Psoas muscle (tissue), 8 donors: Measurements from ENCODE around the gene WDHD1. TPM values are rescaled to one million over a fixed set of nuclear protein-coding genes. Genes with fewer than 3 reads are reported as not detected.

Experiments used
- ATAC-seq, 4 donors: fragments of 200-7000 bp; cut with Tn5 transposase; one replicate each; pipeline ENCODE4 v1.9.1; 2020; ENCODE audit warnings: moderate library complexity in 3 of 4, mild to moderate bottlenecking in 2 of 4
- DNase-seq, 2 donors: peaks; one replicate each; pipeline ENCODE4 v3.0.0-alpha.2; 2020
- H3K27ac ChIP-seq: fragments of 200-600 bp; one replicate; pipeline ENCODE4 v1.8.0; 2022
- H3K27me3 ChIP-seq, 3 donors: fragments of 200-600 bp in 1 of 3; one replicate each; pipeline versions ENCODE4 v1.6.1 to v1.8.0; 2013 to 2022; ENCODE audit warnings: low read length in 2 of 3, mild to moderate bottlenecking in 2 of 3, moderate library complexity in 1 of 3; ENCODE audit not compliant: insufficient read depth in 3 of 3
- H3K36me3 ChIP-seq, 2 donors: fragments of 200-600 bp in 1 of 2; one replicate each; pipeline versions ENCODE4 v1.6.1 to v1.8.0; 2013 to 2022; ENCODE audit warnings: low read depth in 1 of 2, mild to moderate bottlenecking in 1 of 2, moderate library complexity in 1 of 2; ENCODE audit not compliant: insufficient read depth in 1 of 2
- H3K4me1 ChIP-seq: fragments of 200-600 bp; one replicate; pipeline ENCODE4 v1.8.0; 2022
- H3K4me3 ChIP-seq: fragments of 200-600 bp; one replicate; pipeline ENCODE4 v1.8.0; 2022; ENCODE audit warnings: mild to moderate bottlenecking
- H3K9me3 ChIP-seq: fragments of 200-600 bp; one replicate; pipeline ENCODE4 v1.8.0; 2022
- WGBS, 3 donors: extraction: QIAGEN DNeasy Blood & Tissue Kit; methylation state at CpG; one replicate each; pipeline versions ENCODE4 v1.1.6 to v1.1.7; 2013; 5-methylcytosine and 5-hydroxymethylcytosine counted together
- intact Hi-C, 2 donors: fragments of 100-400 bp; cut with DNase I; formaldehyde crosslinking; loops; one replicate each; pipeline versions ENCODE4 v1.11.0 to v1.14.2; 2022
- polyA plus RNA-seq, 3 donors: library from polyadenylated mRNA; stranded (reverse); fragments of 200-250 nt; gene quantifications; one replicate each; pipeline ENCODE4 v1.2.3, GENCODE V29; 2013
- total RNA-seq, 4 donors: library from RNA; stranded (reverse); fragmentation: NEBNext Ultra II Directional in 2 of 4; extraction: Animal tissue kit (Norgen Biotek cat#: 25700) in 2 of 4; gene quantifications; one replicate each; pipeline versions ENCODE4 v1.2.1 to v1.2.4, GENCODE V29; 2021 to 2023
- TF ChIP-seq, protein P1 (sequence below): fragments of 200-600 bp; IDR thresholded peaks from one replicate; pipeline ENCODE4 v1.8.0; 2022; ENCODE audit warnings: antibody characterized with exemption
- donor health status: healthy with polysubstance abuse.
- donor health status: DM: no; HTN: no; CAD: no; lungs with moderate emphysema.
- donor health status: Bipolar disorder and iron deficiency.
- donor health status: healthy.
- donor health status: DM: yes; HTN: yes; CAD: no.
- donor health status: DM: no; HTN: no; CAD: no.
- donor health status: DM: no; HTN: no; CAD: no.
- donor health status: DM: yes; HTN: yes; CAD: no.

Gene WDHD1
- total and polyA plus RNA-seq, 7 donors: 0.55 to 2.0 (median 0.95) TPM

DNA sequence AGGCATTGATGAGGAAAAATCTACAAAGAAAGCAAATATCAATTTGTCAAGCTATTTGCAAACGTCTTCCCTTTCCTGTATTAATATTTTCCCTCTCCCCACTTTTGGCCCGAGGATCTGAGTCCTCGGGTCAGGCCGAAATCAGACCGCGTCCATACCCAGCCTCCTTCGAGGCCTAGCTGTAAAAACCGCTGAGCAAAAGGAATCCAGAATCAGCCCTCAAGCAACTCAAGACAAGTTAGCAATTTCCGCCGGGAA is 24.2 kb upstream of the WDHD1 start:
- ATAC-seq (no peak), DNase-seq (no peak)
- peaks cover 0 to 15% of the 10 kb centered on the region in 2 donors for H3K36me3 ChIP-seq
- intact Hi-C loops: loop anchor here in 1 of 2 donors (10.0 kb wide), 1 partner anchor 364 kb away; the partner anchor contains the start of gene ATG14
- no peaks in the 10 kb centered on the region for H3K27me3 ChIP-seq
- H3K4me1 ChIP-seq: peaks cover 11% of the 10 kb centered on the region
- 1% methylated on average over 10 of the region's 10 CpGs for WGBS, 3 donors
- H3K4me3 ChIP-seq: peak overlapping the region; percentile 97
- TF ChIP-seq, protein P1, sequence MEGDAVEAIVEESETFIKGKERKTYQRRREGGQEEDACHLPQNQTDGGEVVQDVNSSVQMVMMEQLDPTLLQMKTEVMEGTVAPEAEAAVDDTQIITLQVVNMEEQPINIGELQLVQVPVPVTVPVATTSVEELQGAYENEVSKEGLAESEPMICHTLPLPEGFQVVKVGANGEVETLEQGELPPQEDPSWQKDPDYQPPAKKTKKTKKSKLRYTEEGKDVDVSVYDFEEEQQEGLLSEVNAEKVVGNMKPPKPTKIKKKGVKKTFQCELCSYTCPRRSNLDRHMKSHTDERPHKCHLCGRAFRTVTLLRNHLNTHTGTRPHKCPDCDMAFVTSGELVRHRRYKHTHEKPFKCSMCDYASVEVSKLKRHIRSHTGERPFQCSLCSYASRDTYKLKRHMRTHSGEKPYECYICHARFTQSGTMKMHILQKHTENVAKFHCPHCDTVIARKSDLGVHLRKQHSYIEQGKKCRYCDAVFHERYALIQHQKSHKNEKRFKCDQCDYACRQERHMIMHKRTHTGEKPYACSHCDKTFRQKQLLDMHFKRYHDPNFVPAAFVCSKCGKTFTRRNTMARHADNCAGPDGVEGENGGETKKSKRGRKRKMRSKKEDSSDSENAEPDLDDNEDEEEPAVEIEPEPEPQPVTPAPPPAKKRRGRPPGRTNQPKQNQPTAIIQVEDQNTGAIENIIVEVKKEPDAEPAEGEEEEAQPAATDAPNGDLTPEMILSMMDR: no peak
- peak overlapping the region; percentile 100 for H3K27ac ChIP-seq
- no peaks in the 10 kb centered on the region for H3K9me3 ChIP-seq

DNA sequence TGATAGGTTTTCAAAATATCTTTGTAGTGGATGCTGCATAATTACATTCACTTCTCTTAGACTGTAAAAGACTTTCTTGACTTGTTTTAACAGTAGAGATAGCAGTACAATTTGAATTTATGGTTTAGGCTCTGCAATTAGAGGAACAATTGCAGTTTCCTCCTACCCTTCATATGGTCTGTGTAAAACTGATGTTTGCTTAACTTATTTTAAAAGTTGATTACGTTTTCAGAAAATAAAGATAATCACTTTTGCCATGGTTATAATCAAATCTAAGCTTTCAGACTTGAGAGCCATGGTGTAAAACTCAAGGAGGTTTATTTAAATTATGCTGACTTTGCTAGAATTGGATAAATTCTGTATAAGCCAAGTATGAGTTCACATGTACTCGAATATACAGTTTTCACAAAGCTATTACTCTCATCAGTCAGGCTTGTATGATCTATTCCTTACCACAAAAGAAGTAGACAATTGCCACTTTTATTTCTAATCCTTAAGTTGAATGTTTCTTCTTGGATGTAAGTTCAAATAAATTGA is 22.1 kb upstream of the WDHD1 start:
- H3K27me3 ChIP-seq: no peaks in the 10 kb centered on the region
- intact Hi-C loops: no loop called here
- peaks cover 11% of the 10 kb centered on the region for H3K4me1 ChIP-seq
- peaks cover 1 to 14% of the 10 kb centered on the region in 2 donors for H3K36me3 ChIP-seq
- H3K9me3 ChIP-seq: no peaks in the 10 kb centered on the region
- H3K27ac ChIP-seq: no peak overlapping the region
- no peak overlapping the region for H3K4me3 ChIP-seq
- DNase-seq: no peak
- no peak for ATAC-seq
- WGBS, 3 donors: 85 to 94% (median 87%) methylated on average over 2 of the region's 2 CpGs
- TF ChIP-seq, protein P1: no peak

DNA sequence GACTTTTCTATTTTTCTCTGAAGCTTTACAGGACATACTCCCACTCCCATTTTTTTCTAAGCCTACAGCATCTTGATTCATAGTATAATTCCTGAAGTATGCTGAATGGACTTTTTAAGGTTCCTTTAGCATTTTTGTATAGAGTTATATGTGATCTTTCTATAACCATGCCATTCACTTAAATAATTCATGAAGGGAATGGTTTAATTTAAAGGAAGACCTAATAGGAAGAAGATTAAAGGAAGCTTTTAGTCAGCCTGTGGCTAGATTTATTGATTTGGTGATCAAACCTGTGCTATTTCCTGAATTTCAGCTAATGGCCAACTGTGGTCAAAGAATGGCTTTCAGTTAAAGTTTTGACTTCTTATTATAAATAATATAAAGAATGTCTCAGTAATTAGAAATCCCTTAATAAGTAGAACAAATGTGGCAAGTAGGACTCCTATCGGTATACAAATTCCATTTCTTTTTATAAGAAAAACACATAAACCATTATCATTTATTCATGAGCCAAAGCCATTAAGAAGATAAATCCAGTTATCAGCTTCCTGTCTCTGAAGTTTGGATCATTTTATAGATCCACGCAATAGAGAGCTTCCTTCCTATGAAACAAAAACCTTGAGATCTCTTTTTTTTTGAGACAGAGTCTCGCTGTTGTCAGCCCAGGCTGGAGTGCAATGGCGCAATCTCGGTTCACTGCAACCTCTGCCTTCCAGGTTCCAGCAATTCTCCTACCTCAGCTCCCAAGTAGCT is 20.6 kb upstream of the WDHD1 start:
- Histone ChIP-seq H3K36me3 (peaks cover 6 to 18% of the 10 kb centered on the region in 2 donors), H3K27me3 (no peaks in the 10 kb centered on the region), H3K9me3 (no peaks in the 10 kb centered on the region), H3K4me1 (peaks cover 4% of the 10 kb centered on the region), H3K4me3 (no peak overlapping the region), H3K27ac (no peak overlapping the region)
- TF ChIP-seq, protein P1: no peak
- DNase-seq: no peak
- intact Hi-C loops: no loop called here
- 92 to 97% (median 94%) methylated on average over 5 of the region's 5 CpGs for WGBS, 3 donors
- ATAC-seq: no peak

DNA sequence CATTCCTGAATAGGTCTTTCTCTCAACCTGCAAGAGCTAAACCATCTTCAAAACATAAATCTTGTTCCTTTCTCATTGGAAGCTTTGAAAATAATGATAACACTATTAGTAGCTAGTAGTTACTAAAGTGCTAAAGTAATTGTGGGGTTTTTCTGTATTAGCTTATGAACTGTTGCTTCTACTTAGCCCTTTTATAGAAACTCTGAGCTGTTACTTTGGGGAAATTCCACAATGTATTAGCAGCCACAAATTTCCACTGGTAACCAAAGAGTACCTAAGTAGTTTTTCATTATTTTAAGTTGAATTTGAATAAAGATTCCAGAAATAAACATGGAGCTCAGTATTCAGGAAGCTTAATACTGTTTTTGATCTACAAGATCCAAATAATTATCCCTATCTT is 18.2 kb upstream of the WDHD1 start:
- no peak overlapping the region for H3K27ac ChIP-seq
- no peaks in the 10 kb centered on the region for H3K9me3 ChIP-seq
- H3K27me3 ChIP-seq: no peaks in the 10 kb centered on the region
- intact Hi-C loops: no loop called here
- no peak overlapping the region for H3K4me3 ChIP-seq
- no peak for DNase-seq
- peaks cover 6 to 18% of the 10 kb centered on the region in 2 donors for H3K36me3 ChIP-seq
- ATAC-seq: no peak
- H3K4me1 ChIP-seq: no peaks in the 10 kb centered on the region
- TF ChIP-seq, protein P1: no peak

DNA sequence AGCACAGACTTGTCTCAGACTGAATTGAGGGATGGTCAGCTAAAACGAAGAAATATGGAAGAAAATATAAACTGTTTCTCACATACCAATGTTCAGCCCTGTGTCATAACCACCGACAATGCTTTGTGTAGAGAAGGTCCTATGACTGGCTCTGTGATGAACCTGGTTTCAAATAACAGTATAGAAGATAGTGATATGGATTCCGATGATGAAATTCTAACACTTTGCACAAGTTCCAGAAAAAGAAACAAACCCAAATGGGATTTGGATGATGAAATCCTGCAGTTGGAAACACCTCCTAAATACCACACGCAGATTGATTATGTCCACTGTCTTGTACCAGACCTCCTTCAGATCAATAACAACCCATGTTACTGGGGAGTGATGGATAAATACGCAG is 16.6 kb upstream of the WDHD1 start:
- Histone ChIP-seq H3K4me1 (no peaks in the 10 kb centered on the region), H3K9me3 (no peaks in the 10 kb centered on the region), H3K36me3 (peaks cover 6 to 22% of the 10 kb centered on the region in 2 donors), H3K27ac (no peak overlapping the region), H3K27me3 (no peaks in the 10 kb centered on the region), H3K4me3 (no peak overlapping the region)
- 91 to 95% (median 92%) methylated on average over 5 of the region's 5 CpGs for WGBS, 3 donors
- TF ChIP-seq, protein P1: no peak
- DNase-seq: no peak
- ATAC-seq: no peak
- intact Hi-C loops: no loop called here
